SK-N-SH (cell line): ENCODE data around the gene TUBGCP2. TPM values are rescaled to one million over a fixed set of nuclear protein-coding genes. Genes with fewer than 3 reads are reported as not detected.

Experiments used
- CTCF ChIA-PET: fragments of 300-600, 350-600 bp; formaldehyde crosslinking; extraction: SDS; loops from one replicate; lab custom pipeline; 2021; lab: Yijun Ruan, JAX
- POLR2A ChIA-PET: fragments of 350-600 bp; sonication (Branson Sonifier 250); formaldehyde crosslinking; extraction: SDS; loops from one replicate; lab custom pipeline; 2020; ENCODE audit warnings: antibody characterized with exemption, inconsistent platforms; lab: Yijun Ruan, JAX
- DNase-seq: peaks from one replicate; pipeline ENCODE4 v3.0.0; 2012
- H2AFZ ChIP-seq: fragments of 200-600 bp; sonication (generic); 2 replicates; pipeline ENCODE4 v1.8.1; 2016; ENCODE audit warnings: antibody characterized with exemption, mild to moderate bottlenecking, low read depth
- H3F3A ChIP-seq: fragments of 200-600 bp; sonication (generic); replicated peaks from 2 replicates; pipeline ENCODE3; 2016; ENCODE audit warnings: antibody characterized with exemption, mild to moderate bottlenecking; ENCODE audit not compliant: insufficient read depth
- H3K27ac ChIP-seq, 2 experiments: fragments of 200-500 bp in 1 of 2; fragments of 200-600 bp in 1 of 2; sonication (Bioruptor generic) in 1 of 2; sonication (generic), shearing (Covaris generic) in 1 of 2; 2 replicates each; pipeline versions ENCODE4 v1.5.1 to v1.6.1; 2014 to 2016; ENCODE audit warnings: low read depth in 2 of 2, inconsistent platforms in 1 of 2, low read length in 1 of 2, mild to moderate bottlenecking in 1 of 2, mixed read lengths in 1 of 2
- H3K27me3 ChIP-seq: fragments of 200-600 bp; sonication (generic), shearing (Covaris generic); 2 replicates; pipeline ENCODE4 v1.6.1; 2016; ENCODE audit warnings: mixed run types; ENCODE audit not compliant: insufficient read depth
- H3K36me3 ChIP-seq, 2 experiments: fragments of 200-500 bp in 1 of 2; fragments of 200-600 bp in 1 of 2; sonication (Bioruptor generic) in 1 of 2; sonication (generic) in 1 of 2; replicated peaks in 1 of 2; 2 replicates each; pipeline versions ENCODE3 to v1.5.1; 2014 to 2016; ENCODE audit warnings: low read length in 1 of 2, mild to moderate bottlenecking in 1 of 2; ENCODE audit not compliant: insufficient read depth in 2 of 2, control insufficient read depth in 1 of 2
- H3K4me1 ChIP-seq, 2 experiments: fragments of 200-500 bp in 1 of 2; fragments of 200-600 bp in 1 of 2; sonication (Bioruptor generic) in 1 of 2; sonication (generic), shearing (Covaris generic) in 1 of 2; 2 replicates each; pipeline versions ENCODE4 v1.5.1 to v1.6.1; 2014 to 2016; ENCODE audit warnings: low read depth in 1 of 2, low read length in 1 of 2, mixed run types in 1 of 2; ENCODE audit not compliant: insufficient read depth in 2 of 2, control insufficient read depth in 1 of 2
- H3K4me2 ChIP-seq: fragments of 200-600 bp; sonication (generic), shearing (Covaris generic); 2 replicates; pipeline ENCODE4 v1.6.1; 2017; ENCODE audit warnings: mixed run types
- H3K4me3 ChIP-seq, 2 experiments: fragments of 200-500 bp in 1 of 2; fragments of 200-600 bp in 1 of 2; sonication (Bioruptor generic) in 1 of 2; sonication (generic), shearing (Covaris generic) in 1 of 2; 2 replicates each; pipeline versions ENCODE4 v1.5.1 to v1.8.1; 2014 to 2016; ENCODE audit warnings: low read depth in 2 of 2, inconsistent platforms in 1 of 2, low read length in 1 of 2, mild to moderate bottlenecking in 1 of 2, mixed read lengths in 1 of 2, moderate library complexity in 1 of 2
- H3K79me2 ChIP-seq: fragments of 200-600 bp; sonication (generic); 2 replicates; pipeline ENCODE4 v1.8.1; 2017; ENCODE audit warnings: mild to moderate bottlenecking; ENCODE audit not compliant: insufficient read depth
- H3K9ac ChIP-seq: fragments of 200-600 bp; sonication (generic); 2 replicates; pipeline ENCODE4 v1.6.1; 2017; ENCODE audit warnings: mixed run types
- H3K9me2 ChIP-seq: fragments of 200-600 bp; sonication (generic); 2 replicates; pipeline ENCODE4 v1.6.1; 2017; ENCODE audit warnings: mixed run types
- H3K9me3 ChIP-seq: fragments of 200-600 bp; sonication (generic); 2 replicates; pipeline ENCODE4 v1.6.1; 2017; ENCODE audit warnings: mixed run types, mild to moderate bottlenecking, moderate library complexity
- H4K20me1 ChIP-seq: fragments of 200-600 bp; sonication (generic); 2 replicates; pipeline ENCODE4 v1.6.1; 2017; ENCODE audit warnings: mild to moderate bottlenecking, mixed run types; ENCODE audit not compliant: insufficient read depth
- EZH2phosphoT487 ChIP-seq: fragments of 200-600 bp; sonication (generic); IDR thresholded peaks from 2 replicates; pipeline ENCODE4 v1.6.1; 2017; ENCODE audit warnings: low read depth, mixed run types, mild to moderate bottlenecking, antibody characterized with exemption, moderate library complexity, borderline replicate concordance
- JUND ChIP-seq: IDR thresholded peaks from 2 replicates; pipeline ENCODE4 v1.4.0; 2012
- NRF1 ChIP-seq: IDR thresholded peaks from 2 replicates; pipeline ENCODE4 v1.6.1; 2012; ENCODE audit warnings: low read depth, mild to moderate bottlenecking, low read length
- RAD21 ChIP-seq: IDR thresholded peaks from 2 replicates; pipeline ENCODE4 v1.6.1; 2012; ENCODE audit warnings: mild to moderate bottlenecking, low read length
- RXRA ChIP-seq: IDR thresholded peaks from 2 replicates; pipeline ENCODE4 v1.4.0; 2012; ENCODE audit warnings: low read depth, mild to moderate bottlenecking, borderline replicate concordance
- WGBS: methylation state at CpG from one replicate; pipeline ENCODE4 v1.1.6; 2017; ENCODE audit warnings: low lambda C conversion rate; 5-methylcytosine and 5-hydroxymethylcytosine counted together
- polyA plus RNA-seq, 3 experiments: library from polyadenylated mRNA; depleted of rRNA; stranded (reverse); fragments of >200 nt; gene quantifications; 2 replicates each; pipeline ENCODE4 v1.2.3, GENCODE V29; 2012
- TF ChIP-seq, protein P1 (sequence below): IDR thresholded peaks from 2 replicates; pipeline ENCODE4; 2012

The TUBGCP2 gene
- polyA plus RNA-seq, 1 of the 3 experiments (the other 2 are of a cell fraction) = 49.1 TPM

DNA sequence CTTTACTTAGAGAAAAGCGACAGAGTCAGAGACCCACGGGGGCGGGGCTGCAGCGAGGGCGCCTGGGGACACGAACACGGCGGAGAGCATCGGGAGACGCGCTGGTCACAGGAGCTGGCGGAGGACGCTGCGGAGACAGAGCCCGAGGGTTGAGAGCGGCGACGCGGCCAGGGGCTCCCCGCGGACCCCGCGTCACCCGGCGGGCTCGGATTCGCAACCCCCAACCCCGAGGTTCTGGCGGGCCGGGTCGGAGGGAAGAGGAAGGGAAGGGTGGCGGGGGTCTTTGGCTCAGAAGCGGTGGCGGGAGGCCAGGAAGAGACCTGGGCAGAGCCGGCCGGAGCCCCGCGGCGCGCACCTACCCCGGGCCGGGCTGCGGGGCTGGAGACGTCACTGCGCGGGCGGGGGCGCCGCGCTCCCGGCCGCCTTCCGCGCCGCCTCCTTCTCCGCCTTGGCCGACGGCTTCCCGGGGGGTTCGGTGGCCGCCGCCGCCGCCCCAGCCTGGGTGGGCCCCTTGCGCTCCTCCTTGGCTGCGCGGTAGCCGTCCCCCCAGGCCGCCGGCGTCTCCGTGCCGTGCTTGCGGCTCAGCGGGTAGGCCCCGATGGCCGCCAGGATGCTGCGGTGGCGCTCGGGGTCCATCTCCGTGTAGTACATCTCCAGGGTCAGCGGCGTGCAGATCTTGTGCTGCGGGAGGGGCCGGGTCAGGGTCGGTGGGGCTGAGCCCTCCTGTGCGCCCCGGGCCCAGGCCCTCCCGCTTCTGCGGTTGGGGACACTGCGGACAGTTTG, 17.0 kb upstream of the TUBGCP2 start:
- peaks cover 7% of the 10 kb centered on the region for H3F3A ChIP-seq
- H3K36me3 ChIP-seq = no peaks in the 10 kb centered on the region
- peak overlapping the region in 1 of 2 experiments; percentile 93; a peak in 2 of 4 replicates for H3K27ac ChIP-seq
- no peaks in the 10 kb centered on the region for H3K27me3 ChIP-seq
- peak overlapping the region; percentile 73 for H3K4me2 ChIP-seq
- DNase-seq = peak; percentile 76
- H3K79me2 ChIP-seq = no peaks in the 10 kb centered on the region
- H4K20me1 ChIP-seq = no peaks in the 10 kb centered on the region
- peak overlapping the region; percentile 76; the same call in 1 of the 2 replicates for H2AFZ ChIP-seq
- H3K9ac ChIP-seq = peak overlapping the region; percentile 49
- peaks cover 7 to 34% of the 10 kb centered on the region in 2 experiments; a peak in 2 of 4 replicates for H3K4me1 ChIP-seq
- POLR2A ChIA-PET = interaction anchor here (1.7 kb wide), 1 partner anchor 10 kb away, joined by 6 read pairs; the partner anchor contains the start of gene CALY
- no peaks in the 10 kb centered on the region for H3K9me3 ChIP-seq
- WGBS = 15% methylated on average over 23 of the region's 91 CpGs
- CTCF ChIA-PET = interaction anchor here (2.1 to 2.9 kb wide), 2 partner anchors 11 to 18 kb away, joined by 10 to 15 read pairs; no protein-coding TSS in a partner anchor
- TF ChIP-seq NRF1 = no peak
- no peak for TF ChIP-seq EZH2phosphoT487
- no peak for TF ChIP-seq RAD21
- no peak for TF ChIP-seq RXRA
- no peak for TF ChIP-seq JUND
- no peaks in the 10 kb centered on the region for H3K9me2 ChIP-seq
- peak overlapping the region; percentile 59 to 64 for H3K4me3 ChIP-seq

DNA sequence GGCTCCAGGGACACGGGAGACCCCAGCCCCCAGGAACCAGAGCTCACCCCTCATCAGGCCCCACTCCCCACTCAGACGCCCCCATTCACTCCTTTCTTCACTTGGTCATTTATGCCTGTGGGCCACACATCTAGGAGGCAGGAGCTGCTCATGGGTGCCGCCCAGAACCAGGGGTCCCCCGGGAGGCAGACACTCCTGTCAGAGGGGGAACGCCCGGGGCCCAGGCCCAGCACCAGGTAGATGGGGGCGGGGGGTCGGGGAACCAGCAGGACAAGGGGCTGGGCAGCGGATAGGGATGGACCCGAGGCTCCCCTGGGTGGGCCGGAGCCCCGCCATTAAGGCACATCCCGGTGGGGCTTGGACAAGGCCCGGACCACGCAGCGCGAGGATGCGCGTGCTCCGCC, 16.2 kb upstream of the TUBGCP2 start:
- H3K79me2 ChIP-seq = no peaks in the 10 kb centered on the region
- H3K9ac ChIP-seq = peak overlapping the region; percentile 49
- H3K36me3 ChIP-seq = no peaks in the 10 kb centered on the region
- peak overlapping the region; percentile 59 to 64 for H3K4me3 ChIP-seq
- no peaks in the 10 kb centered on the region for H3K27me3 ChIP-seq
- no peaks in the 10 kb centered on the region for H3K9me3 ChIP-seq
- POLR2A ChIA-PET = interaction anchor here (0.8 to 1.7 kb wide), 4 partner anchors 9 to 49 kb away, joined by 3 to 6 read pairs (median 4); partner anchors contain the start of genes CALY and ECHS1
- H4K20me1 ChIP-seq = no peaks in the 10 kb centered on the region
- DNase-seq = peak; percentile 67
- H3F3A ChIP-seq = peaks cover 7% of the 10 kb centered on the region
- H3K27ac ChIP-seq = peak overlapping the region in 1 of 2 experiments; percentile 93; a peak in 2 of 4 replicates
- CTCF ChIA-PET = interaction anchor here (0.6 to 2.9 kb wide), 4 partner anchors 10 to 809 kb away, joined by 3 to 15 read pairs (median 7); partner anchors contain the start of gene CALY
- peak overlapping the region; percentile 73 for H3K4me2 ChIP-seq
- H2AFZ ChIP-seq = peak overlapping the region; percentile 76; the same call in 1 of the 2 replicates
- H3K4me1 ChIP-seq = peaks cover 7 to 34% of the 10 kb centered on the region in 2 experiments; a peak in 2 of 4 replicates
- no peaks in the 10 kb centered on the region for H3K9me2 ChIP-seq
- TF ChIP-seq, protein P1, sequence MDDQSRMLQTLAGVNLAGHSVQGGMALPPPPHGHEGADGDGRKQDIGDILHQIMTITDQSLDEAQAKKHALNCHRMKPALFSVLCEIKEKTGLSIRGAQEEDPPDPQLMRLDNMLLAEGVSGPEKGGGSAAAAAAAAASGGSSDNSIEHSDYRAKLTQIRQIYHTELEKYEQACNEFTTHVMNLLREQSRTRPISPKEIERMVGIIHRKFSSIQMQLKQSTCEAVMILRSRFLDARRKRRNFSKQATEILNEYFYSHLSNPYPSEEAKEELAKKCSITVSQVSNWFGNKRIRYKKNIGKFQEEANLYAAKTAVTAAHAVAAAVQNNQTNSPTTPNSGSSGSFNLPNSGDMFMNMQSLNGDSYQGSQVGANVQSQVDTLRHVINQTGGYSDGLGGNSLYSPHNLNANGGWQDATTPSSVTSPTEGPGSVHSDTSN = no peak
- TF ChIP-seq, all 33 proteins: peak for 0
- WGBS = 19% methylated on average over 5 of the region's 20 CpGs
